HepG2 (cell line): ENCODE measurements around the gene ARMH3.

Experiments
- CBFB ChIP-seq: sonication (generic); formaldehyde crosslinking; IDR thresholded peaks from 2 replicates; pipeline ENCODE4 v1.4.0; 2020; ENCODE audit warnings: missing genetic modification reagents
- CTCF ChIP-seq: sonication (generic); formaldehyde crosslinking; IDR thresholded peaks from 2 replicates; pipeline ENCODE4 v1.5.0; 2020; ENCODE audit warnings: mild to moderate bottlenecking, missing genetic modification reagents, moderate library complexity
- ERF ChIP-seq: IDR thresholded peaks from 2 replicates; pipeline ENCODE4 v1.6.1; 2018; ENCODE audit warnings: missing biosample characterization, missing genetic modification reagents
- GATA4 ChIP-seq: sonication (generic); IDR thresholded peaks from 2 replicates; pipeline ENCODE4 v1.6.1; 2016; ENCODE audit warnings: antibody characterized with exemption, low read depth, borderline replicate concordance
- KAT7 ChIP-seq: IDR thresholded peaks from 2 replicates; pipeline ENCODE4 v1.6.1; 2018; ENCODE audit warnings: borderline replicate concordance, missing compliant biosample characterization
- PATZ1 ChIP-seq: sonication (generic); formaldehyde crosslinking; IDR thresholded peaks from 2 replicates; pipeline ENCODE4 v1.4.0; 2020; ENCODE audit warnings: missing genetic modification reagents
- REXO4 ChIP-seq: sonication (generic); formaldehyde crosslinking; IDR thresholded peaks from 2 replicates; pipeline ENCODE4 v1.8.0; 2022; ENCODE audit warnings: missing genetic modification reagents, mild to moderate bottlenecking, borderline replicate concordance
- ZNF83 ChIP-seq: sonication (generic); formaldehyde crosslinking; IDR thresholded peaks from 2 replicates; pipeline ENCODE4 v1.4.0; 2020; ENCODE audit warnings: missing genetic modification reagents, mild to moderate bottlenecking, borderline replicate concordance
- ZNF879 ChIP-seq: sonication (generic); formaldehyde crosslinking; IDR thresholded peaks from 2 replicates; pipeline ENCODE4 v1.8.1; 2023; ENCODE audit warnings: missing genetic modification reagents
- TF ChIP-seq, protein P1 (sequence below): sonication (generic); formaldehyde crosslinking; IDR thresholded peaks from 2 replicates; pipeline ENCODE4 v1.5.0; 2020; ENCODE audit warnings: mild to moderate bottlenecking, missing genetic modification reagents

DNA sequence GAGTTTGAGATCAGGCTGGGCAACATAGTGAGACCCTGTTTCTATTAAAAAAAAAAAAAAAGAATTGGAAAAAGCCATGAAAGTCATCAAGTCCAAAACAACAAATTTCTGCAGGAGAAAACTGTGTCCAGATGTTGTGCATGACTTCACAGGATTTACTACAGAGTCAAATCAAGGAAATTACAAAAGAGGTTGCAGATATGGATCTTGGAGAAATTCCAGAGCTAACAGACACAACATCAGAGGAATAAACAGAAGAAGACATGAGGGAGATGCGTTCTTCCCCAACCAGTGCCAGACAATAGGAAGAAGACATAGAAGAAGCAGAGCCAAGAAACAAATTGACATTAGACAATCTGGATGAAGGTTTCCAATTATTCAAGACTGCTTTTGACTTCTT, 188.0 kb downstream of the ARMH3 start:
- TF ChIP-seq CBFB (CRISPR knock-in tag) (no peak), ERF (CRISPR knock-in tag) (no peak), CTCF (CRISPR knock-in tag) (no peak), KAT7 (CRISPR knock-in tag) (no peak), REXO4 (no peak), PATZ1 (CRISPR knock-in tag) (no peak), ZNF83 (no peak), GATA4 (no peak), ZNF879 (no peak)
- TF ChIP-seq, protein P1, sequence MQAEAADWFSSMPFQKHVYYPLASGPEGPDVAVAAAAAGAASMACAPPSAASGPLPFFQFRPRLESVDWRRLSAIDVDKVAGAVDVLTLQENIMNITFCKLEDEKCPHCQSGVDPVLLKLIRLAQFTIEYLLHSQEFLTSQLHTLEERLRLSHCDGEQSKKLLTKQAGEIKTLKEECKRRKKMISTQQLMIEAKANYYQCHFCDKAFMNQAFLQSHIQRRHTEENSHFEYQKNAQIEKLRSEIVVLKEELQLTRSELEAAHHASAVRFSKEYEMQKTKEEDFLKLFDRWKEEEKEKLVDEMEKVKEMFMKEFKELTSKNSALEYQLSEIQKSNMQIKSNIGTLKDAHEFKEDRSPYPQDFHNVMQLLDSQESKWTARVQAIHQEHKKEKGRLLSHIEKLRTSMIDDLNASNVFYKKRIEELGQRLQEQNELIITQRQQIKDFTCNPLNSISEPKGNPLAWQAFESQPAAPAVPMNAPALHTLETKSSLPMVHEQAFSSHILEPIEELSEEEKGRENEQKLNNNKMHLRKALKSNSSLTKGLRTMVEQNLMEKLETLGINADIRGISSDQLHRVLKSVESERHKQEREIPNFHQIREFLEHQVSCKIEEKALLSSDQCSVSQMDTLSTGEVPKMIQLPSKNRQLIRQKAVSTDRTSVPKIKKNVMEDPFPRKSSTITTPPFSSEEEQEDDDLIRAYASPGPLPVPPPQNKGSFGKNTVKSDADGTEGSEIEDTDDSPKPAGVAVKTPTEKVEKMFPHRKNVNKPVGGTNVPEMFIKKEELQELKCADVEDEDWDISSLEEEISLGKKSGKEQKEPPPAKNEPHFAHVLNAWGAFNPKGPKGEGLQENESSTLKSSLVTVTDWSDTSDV (CRISPR knock-in tag), result no peak
